Measurements from ENCODE around the gene LPIN3.

Gene LPIN3

DNA sequence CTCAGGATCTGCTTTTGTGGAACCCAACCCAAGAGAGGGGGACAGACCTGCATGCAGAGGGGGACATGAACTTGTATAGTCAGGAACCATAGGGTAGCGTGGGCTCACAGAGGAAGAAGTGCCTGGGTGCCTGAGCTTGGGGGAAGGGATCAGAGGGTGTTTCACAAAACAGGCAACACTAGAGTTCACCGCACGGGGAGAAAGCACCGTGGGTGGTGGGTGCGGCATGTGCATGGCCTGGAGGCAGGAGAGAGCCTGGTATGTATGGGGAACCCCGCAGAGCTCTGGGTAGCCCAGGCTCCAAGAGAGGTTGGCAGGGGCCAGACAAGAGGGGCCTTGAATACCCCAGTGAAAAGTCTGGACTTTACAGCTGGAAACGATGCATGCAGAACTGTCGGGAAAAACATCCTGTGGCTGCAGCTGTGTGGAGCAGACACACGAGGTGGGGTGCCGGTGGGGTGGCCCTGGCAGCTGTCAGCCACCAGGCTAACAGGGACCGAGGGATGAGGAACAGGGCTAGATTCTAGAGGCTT lies 32.7 kb downstream of the LPIN3 start:
- Histone ChIP-seq H3K27me3 (ENCODE audit: insufficient read depth, low read length, poor library complexity, severe bottlenecking) (no peaks in the 10 kb centered on the region), H3K36me3 (ENCODE audit: insufficient read depth, low read length) (no peaks in the 10 kb centered on the region)
- TF ChIP-seq EZH2phosphoT487 (IDR thresholded peaks at IDR 0.05; ENCODE audit: borderline replicate concordance), result no peak
- TF ChIP-seq, protein P1, sequence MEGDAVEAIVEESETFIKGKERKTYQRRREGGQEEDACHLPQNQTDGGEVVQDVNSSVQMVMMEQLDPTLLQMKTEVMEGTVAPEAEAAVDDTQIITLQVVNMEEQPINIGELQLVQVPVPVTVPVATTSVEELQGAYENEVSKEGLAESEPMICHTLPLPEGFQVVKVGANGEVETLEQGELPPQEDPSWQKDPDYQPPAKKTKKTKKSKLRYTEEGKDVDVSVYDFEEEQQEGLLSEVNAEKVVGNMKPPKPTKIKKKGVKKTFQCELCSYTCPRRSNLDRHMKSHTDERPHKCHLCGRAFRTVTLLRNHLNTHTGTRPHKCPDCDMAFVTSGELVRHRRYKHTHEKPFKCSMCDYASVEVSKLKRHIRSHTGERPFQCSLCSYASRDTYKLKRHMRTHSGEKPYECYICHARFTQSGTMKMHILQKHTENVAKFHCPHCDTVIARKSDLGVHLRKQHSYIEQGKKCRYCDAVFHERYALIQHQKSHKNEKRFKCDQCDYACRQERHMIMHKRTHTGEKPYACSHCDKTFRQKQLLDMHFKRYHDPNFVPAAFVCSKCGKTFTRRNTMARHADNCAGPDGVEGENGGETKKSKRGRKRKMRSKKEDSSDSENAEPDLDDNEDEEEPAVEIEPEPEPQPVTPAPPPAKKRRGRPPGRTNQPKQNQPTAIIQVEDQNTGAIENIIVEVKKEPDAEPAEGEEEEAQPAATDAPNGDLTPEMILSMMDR (conservative IDR thresholded peaks at IDR 0.05; ENCODE audit: low read length), result no peak

GRCh38 chr20:41373931-41374920 lies 33.6 kb downstream of the LPIN3 start:
- Histone ChIP-seq H3K4me1 (ENCODE audit: insufficient read depth, low read length, poor library complexity, severe bottlenecking) (no peaks in the 10 kb centered on the region), H3K9me2 (replicated peaks; ENCODE audit: low read depth, low read length) (no peaks in the 10 kb centered on the region), H3K36me3 (ENCODE audit: insufficient read depth, low read length) (no peaks in the 10 kb centered on the region), H3K9me3 (ENCODE audit: insufficient read depth, low read depth, low read length) (no peaks in the 10 kb centered on the region), H2AFZ (ENCODE audit: low read length) (no peak overlapping the region), H4K20me1 (ENCODE audit: insufficient read depth, low read length, poor library complexity, severe bottlenecking) (no peaks in the 10 kb centered on the region), H3F3A (ENCODE audit: low read depth) (no peaks in the 10 kb centered on the region), H3K9ac (ENCODE audit: low read depth, low read length, poor library complexity, severe bottlenecking) (no peak overlapping the region), H3K79me2 (ENCODE audit: insufficient read depth, low read length) (no peaks in the 10 kb centered on the region), H3K4me2 (ENCODE audit: low read depth, low read length, poor library complexity, severe bottlenecking) (no peak overlapping the region), H3K4me3 (ENCODE audit: low read length, poor library complexity, severe bottlenecking) (no peak overlapping the region), H3K27me3 (ENCODE audit: insufficient read depth, low read length, poor library complexity, severe bottlenecking) (no peaks in the 10 kb centered on the region)
- TF ChIP-seq, protein P1 (conservative IDR thresholded peaks at IDR 0.05; ENCODE audit: low read length), result no peak
- TF ChIP-seq EZH2phosphoT487 (IDR thresholded peaks at IDR 0.05; ENCODE audit: borderline replicate concordance), result no peak

More for the DNA sequence above, 32.7 kb downstream of the LPIN3 start:
- Histone ChIP-seq H3K9me3 (ENCODE audit: insufficient read depth, low read depth, low read length) (no peaks in the 10 kb centered on the region), H3K4me2 (ENCODE audit: low read depth, low read length, poor library complexity, severe bottlenecking) (no peak overlapping the region), H3K4me1 (ENCODE audit: insufficient read depth, low read length, poor library complexity, severe bottlenecking) (no peaks in the 10 kb centered on the region), H2AFZ (ENCODE audit: low read length) (no peak overlapping the region), H3K79me2 (ENCODE audit: insufficient read depth, low read length) (no peaks in the 10 kb centered on the region), H3F3A (ENCODE audit: low read depth) (no peaks in the 10 kb centered on the region), H3K9ac (ENCODE audit: low read depth, low read length, poor library complexity, severe bottlenecking) (no peak overlapping the region), H3K4me3 (ENCODE audit: low read length, poor library complexity, severe bottlenecking) (no peak overlapping the region), H3K9me2 (replicated peaks; ENCODE audit: low read depth, low read length) (no peaks in the 10 kb centered on the region), H4K20me1 (ENCODE audit: insufficient read depth, low read length, poor library complexity, severe bottlenecking) (no peaks in the 10 kb centered on the region)

DNA sequence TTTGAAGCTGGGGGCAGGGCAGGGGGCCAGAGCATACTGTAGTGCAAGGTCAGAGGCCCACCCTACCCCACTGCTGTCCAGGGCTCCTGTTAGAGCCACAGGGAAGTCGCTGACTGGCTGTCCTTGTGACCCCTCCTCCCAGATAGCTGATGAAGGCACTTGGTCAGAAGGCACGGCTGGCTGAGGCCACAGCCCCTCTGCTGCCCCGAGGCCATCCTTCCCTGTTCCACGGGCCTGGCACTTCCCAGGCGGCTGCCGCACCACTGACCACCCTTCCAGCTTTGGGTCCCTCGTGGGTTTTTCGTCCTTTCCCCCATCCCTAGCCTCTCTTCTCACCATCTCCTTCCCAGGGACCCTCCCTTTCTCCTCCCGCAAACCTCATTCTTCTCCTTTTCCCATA lies 35.2 kb downstream of the LPIN3 start:
- H3F3A ChIP-seq (ENCODE audit: low read depth), result no peaks in the 10 kb centered on the region
- no peak overlapping the region for H2AFZ ChIP-seq (ENCODE audit: low read length)
- H4K20me1 ChIP-seq (ENCODE audit: insufficient read depth, low read length, poor library complexity, severe bottlenecking), result no peaks in the 10 kb centered on the region
- H3K27me3 ChIP-seq (ENCODE audit: insufficient read depth, low read length, poor library complexity, severe bottlenecking), result no peaks in the 10 kb centered on the region
- H3K9me2 ChIP-seq (replicated peaks; ENCODE audit: low read depth, low read length), result no peaks in the 10 kb centered on the region
- no peak overlapping the region for H3K9ac ChIP-seq (ENCODE audit: low read depth, low read length, poor library complexity, severe bottlenecking)
- H3K9me3 ChIP-seq (ENCODE audit: insufficient read depth, low read depth, low read length), result no peaks in the 10 kb centered on the region
- H3K36me3 ChIP-seq (ENCODE audit: insufficient read depth, low read length), result no peaks in the 10 kb centered on the region
- no peaks in the 10 kb centered on the region for H3K79me2 ChIP-seq (ENCODE audit: insufficient read depth, low read length)
- H3K4me3 ChIP-seq (ENCODE audit: low read length, poor library complexity, severe bottlenecking), result no peak overlapping the region
- H3K4me1 ChIP-seq (ENCODE audit: insufficient read depth, low read length, poor library complexity, severe bottlenecking), result peaks cover 14% of the 10 kb centered on the region
- TF ChIP-seq, protein P1 (conservative IDR thresholded peaks at IDR 0.05; ENCODE audit: low read length), result no peak
- TF ChIP-seq EZH2phosphoT487 (IDR thresholded peaks at IDR 0.05; ENCODE audit: borderline replicate concordance), result no peak
- no peak overlapping the region for H3K4me2 ChIP-seq (ENCODE audit: low read depth, low read length, poor library complexity, severe bottlenecking)
